Measurements from ENCODE around the gene TFF3.
A peak's percentile ranks its signal among the peaks of the same experiment; 100 is the strongest.

TFF3 gene

GRCh38 chr21:42346866-42347600 lies 31.8 kb upstream of the TFF3 start:
- DNase-seq (ENCODE audit: low spot score), result no peak

- DNase-seq (ENCODE audit: low spot score), result no peak
These were observed 31.2 kb upstream of the TFF3 start for GRCh38 chr21:42346441-42346840.

GRCh38 chr21:42344631-42345030 lies 29.4 kb upstream of the TFF3 start:
- DNase-seq (ENCODE audit: low spot score), result no peak

DNA sequence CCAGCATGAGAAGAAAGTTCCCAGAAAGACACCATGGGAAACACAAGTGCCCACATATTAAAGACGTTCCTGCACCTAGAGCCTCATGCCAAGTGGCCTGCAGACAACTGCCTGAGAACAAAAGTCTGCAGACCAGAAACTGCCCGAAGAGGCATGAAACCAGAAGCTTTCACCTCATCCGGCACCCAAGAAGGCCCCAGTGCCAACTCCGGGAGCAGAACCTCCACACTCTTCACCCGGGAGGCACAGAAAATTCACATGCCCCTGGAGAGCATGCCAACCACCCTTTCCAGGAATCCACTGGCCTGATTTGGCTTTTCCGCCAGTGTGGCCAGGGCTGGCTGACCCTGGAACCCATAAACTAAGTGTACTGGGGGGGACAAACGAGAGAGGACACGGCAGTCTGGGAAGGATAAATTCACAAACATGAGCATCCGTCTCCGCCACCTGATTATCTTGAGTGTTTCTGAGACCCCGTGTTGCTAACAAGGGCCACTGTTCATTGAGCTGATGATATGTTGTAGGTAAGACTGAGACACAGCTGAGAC lies 28.8 kb upstream of the TFF3 start:
- no peak for DNase-seq (ENCODE audit: low spot score)

GRCh38 chr21:42343556-42343955 lies 28.3 kb upstream of the TFF3 start:
- no peak for DNase-seq (ENCODE audit: low spot score)

DNA sequence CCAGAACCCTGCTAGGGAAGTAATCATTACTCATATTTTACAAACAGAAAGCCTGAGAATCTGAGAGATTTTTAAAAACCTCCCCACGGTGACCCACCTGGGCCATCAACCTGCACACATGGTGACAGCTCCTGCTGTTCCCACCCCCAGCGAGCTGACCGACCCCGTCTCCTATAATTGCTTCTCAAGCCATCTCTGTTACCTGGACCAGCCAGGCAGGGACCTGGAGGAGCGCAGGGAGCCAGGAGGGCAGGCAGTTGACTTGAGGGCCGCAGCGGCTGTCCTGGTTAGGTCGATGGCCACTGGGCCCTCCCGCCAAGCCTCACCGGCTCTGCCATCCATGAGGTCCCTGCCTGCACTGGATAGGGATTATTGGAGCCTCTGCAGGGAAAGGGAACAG lies 27.9 kb upstream of the TFF3 start:
- no peak for DNase-seq (ENCODE audit: low spot score)

GRCh38 chr21:42341776-42342542 lies 26.8 kb upstream of the TFF3 start:
- DNase-seq (ENCODE audit: low spot score), result no peak

GRCh38 chr21:42340187-42341050 lies 25.2 kb upstream of the TFF3 start:
- DNase-seq (ENCODE audit: low spot score), result no peak

- DNase-seq (ENCODE audit: low spot score), result no peak
These were observed 23.8 kb upstream of the TFF3 start for GRCh38 chr21:42338729-42339715.

DNA sequence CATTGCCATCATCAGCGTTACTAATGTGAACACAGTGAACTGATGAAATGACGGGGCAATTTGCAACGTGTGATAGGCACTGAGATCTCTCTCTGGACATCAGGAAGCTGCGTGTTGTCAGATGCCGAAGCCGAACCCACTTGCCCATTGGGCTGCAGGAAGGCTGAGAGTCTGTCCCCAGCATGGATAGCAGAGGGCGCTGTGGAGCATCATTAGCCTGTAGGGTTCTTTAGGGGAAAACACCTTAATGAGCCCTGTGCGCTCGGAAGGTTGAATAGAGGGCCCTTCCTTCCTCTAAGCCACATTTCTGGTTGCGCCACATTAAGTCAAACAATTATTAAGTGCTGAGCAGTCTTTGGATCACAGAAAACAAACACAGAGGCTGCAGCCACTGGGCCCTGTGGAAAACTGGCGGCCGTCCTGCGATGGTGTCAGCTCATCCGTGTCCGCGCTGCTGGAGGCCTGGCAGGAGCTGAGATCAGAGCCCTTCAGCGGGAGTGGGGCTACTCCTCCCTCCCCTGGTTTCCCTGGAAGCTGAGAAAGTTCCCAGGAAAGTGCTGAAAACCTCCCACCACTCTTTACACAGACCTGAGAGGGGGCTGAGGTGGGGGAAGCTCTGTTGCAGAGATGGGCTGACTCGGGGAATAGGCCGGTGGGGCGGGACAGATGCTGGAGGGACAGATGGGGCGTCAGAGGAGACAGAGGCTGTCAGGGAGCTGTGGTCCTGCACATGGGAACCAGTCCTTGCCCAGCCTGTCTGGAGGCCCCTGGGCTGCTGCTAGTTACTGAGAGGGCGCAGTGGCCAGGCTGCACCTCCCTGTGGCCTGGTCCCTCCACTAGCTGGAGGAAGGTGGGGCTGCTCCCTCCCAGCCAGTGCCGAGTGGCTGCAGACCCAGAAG lies 22.9 kb upstream of the TFF3 start:
- peak; percentile 36 for DNase-seq (ENCODE audit: low spot score)

DNA sequence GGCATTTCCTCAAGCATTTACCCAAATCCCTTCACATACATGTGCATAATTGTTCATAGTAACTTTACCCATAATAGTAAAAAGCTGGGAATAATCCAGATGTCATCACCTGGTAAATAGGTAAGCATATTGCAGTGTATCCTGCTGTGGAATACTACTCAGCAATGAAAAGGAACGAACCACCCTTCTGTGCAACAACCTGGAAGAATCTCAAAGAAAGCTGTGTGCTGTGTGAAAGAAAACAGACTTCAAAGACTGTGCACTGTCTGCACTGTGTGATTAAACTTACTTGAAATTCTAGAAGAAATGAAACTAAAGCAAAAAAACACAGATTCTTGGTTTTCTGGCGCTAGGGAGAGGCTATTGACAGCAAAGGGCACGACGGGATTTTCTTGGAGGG lies 22.1 kb upstream of the TFF3 start:
- DNase-seq (ENCODE audit: low spot score), result no peak

- DNase-seq (ENCODE audit: low spot score), result no peak
These were observed 20.8 kb upstream of the TFF3 start for GRCh38 chr21:42336054-42336453.

- no peak for DNase-seq (ENCODE audit: low spot score)
These were observed 17.5 kb upstream of the TFF3 start for GRCh38 chr21:42332557-42333317.

- DNase-seq (ENCODE audit: low spot score), result no peak
These were observed 16.5 kb upstream of the TFF3 start for GRCh38 chr21:42331660-42332059.

GRCh38 chr21:42330380-42331371 lies 15.5 kb upstream of the TFF3 start:
- DNase-seq (ENCODE audit: low spot score), result no peak

GRCh38 chr21:42324896-42325295 lies 9.7 kb upstream of the TFF3 start:
- DNase-seq (ENCODE audit: low spot score), result no peak

GRCh38 chr21:42321845-42322244 lies 6.6 kb upstream of the TFF3 start:
- no peak for DNase-seq (ENCODE audit: low spot score)

- no peak for DNase-seq (ENCODE audit: low spot score)
These were observed 6.0 kb upstream of the TFF3 start for GRCh38 chr21:42321231-42321630.

Data from hematopoietic multipotent progenitor cell treated with erythropoietin and hydrocortisone succinate and interleukin-3 and kit ligand, for 17 days (in vitro differentiated cells).